Hematopoietic multipotent progenitor cell treated with erythropoietin and hydrocortisone succinate and interleukin-3 and kit ligand, for 17 days (in vitro differentiated cells): ENCODE results near the gene AACS.
A peak's percentile ranks its signal among the peaks of the same experiment; 100 is the strongest.
"Not testable (repeated sequence)": the region's sequence is repeated elsewhere in the genome, so short reads cannot be mapped to it uniquely, and the experiment has no call there.

Experiments
- DNase-seq: peaks from one replicate; pipeline ENCODE4 v3.0.0-alpha.2; 2015; ENCODE audit warnings: low spot score

AACS gene

DNA sequence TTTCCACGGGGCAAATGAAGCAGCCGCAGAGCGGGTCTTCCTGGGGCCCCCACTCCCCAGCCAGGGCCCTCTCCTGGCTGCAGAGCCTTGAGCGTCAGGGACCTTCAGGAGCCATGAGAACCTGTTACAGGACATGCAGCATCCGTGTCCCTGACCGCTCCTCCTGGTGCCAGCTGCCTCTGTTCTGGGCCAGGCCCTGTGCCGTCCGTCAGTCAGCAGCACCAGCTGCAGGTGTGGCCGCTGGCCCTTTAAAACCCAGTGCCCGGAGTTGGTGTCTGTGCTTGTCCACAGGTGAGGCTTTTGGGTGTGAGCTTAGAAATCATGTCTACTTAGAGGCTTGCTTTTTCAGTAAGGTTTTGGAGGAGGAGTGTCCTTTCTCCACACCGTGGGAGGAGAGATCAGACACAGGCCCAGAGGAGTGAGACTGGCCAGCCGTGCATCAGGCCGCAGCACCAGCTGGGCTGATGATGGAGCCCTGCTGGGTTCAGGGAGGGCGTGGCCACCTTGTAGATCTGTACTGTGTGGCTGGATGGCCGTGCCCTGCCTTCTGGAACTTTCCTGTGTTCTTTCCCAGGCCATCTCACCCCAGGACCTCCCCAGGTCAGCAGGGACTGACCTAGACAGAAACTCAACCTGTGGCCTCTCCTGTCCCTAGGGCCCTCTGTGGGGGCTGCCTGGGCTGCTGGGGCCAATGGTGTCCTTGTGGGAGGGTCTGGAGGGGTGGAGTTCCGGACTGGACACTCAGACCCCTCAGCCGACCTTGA is 27.1 kb downstream of the AACS start:
- no peak for DNase-seq

DNA sequence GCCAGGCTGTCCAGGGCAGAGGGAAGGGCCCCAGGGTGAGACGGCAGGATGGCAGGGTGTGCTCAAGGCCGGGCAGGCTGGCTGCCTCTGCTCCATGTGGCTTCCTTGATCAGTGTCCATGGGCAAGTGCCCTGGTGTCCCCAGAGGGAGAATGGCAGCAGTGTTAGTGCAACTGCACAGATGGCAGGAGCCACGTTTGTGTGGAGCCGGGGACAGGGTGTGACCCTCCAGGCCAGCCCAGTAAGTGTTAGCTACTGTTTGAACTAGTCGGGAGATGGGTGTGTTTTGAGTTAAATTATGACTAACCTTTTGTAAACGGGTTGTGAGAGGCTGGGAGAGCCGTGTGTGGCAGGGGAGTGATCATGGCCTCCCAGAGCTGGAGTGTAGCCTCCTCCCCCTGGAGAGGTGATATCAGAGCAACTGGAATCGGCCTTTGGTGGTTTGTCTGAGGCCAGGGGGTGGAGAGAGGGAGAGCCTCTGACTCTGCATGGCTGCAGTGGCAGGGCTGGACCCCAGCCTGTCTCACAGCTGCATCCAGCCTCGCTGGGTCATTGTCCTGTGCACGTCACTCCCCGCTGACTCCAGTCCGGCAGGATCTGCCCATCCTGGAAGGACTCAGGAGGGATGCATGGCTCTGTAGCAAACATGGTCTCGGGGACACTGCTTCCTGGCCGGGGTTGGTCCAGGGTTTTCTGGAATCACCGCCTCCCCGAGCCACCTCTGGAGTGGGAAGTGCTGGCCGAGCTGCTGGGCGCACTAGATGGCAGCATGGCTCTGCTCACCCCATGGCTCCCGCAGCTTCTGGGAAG is 27.8 kb downstream of the AACS start:
- no peak for DNase-seq

DNA sequence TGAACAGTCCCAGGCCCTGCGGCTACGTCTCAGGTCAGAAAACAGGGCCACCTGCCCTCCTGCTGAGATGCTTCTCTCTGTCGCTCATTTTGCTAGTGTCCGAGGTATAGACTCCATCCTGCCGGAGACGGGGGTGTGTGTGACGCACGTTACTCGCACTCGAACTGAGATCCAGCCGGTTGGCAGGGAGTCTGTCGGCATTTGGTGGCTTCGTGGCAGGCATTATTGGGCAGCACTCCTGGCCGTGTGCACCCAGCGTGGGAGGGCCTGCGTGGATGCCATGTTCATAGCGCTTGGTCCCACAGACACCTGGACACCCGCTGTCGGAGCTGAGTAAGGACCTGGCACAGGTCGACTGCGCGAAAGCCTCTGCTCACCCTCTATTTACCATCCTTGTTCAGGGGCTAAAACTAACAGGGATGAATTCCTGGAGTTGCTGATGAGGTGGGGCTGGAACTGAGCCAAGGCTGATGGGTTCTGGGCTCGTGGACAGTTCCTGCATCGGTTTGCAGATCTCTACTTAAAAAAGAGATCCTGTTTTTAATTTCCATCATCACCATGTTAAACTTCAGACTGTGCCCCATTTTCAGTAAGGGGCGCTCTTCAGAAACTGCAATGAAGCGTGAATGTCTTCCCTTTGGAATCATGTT is 28.6 kb downstream of the AACS start:
- no peak for DNase-seq

DNA sequence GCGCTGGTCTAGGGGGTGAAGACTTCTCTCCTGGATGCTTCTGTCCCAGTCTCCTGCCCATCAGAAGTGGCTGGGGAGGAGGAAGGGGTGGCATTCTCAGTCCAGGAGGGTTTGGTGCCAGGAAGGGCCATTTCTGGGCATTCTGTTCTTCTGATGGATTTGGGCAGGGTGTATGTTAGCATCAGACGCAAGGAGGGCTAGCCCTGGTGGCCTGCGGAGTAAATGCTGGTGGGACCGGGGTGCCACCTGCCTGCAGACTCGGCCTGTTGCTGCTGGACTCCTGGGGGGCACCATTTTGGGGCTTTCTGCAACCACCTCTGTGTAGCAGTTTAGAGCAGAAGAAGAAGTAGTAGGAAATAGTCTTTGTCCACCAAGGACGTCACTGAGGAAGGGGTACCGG is 31.7 kb downstream of the AACS start:
- DNase-seq, result no peak

DNA sequence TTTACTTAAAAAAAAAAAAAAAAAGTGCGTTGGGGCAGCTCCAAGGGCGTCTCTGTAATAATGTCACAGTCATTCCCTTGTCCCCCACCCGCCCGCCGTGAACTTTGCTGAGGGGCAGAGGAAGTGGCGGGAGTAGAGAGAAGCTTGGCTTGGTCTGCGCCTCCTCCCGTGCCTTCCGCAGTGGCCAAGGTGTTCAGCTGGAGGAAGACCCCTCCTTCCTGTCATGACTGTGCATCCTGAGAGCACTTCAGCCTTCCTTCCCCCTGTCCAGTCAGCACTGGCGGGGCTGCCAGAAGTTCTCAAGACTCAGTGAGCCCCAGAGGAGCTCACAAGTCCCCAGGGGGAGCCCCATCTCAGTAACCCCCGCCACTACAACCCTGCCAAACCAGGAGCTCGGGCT is 32.2 kb downstream of the AACS start:
- DNase-seq, result no peak

DNA sequence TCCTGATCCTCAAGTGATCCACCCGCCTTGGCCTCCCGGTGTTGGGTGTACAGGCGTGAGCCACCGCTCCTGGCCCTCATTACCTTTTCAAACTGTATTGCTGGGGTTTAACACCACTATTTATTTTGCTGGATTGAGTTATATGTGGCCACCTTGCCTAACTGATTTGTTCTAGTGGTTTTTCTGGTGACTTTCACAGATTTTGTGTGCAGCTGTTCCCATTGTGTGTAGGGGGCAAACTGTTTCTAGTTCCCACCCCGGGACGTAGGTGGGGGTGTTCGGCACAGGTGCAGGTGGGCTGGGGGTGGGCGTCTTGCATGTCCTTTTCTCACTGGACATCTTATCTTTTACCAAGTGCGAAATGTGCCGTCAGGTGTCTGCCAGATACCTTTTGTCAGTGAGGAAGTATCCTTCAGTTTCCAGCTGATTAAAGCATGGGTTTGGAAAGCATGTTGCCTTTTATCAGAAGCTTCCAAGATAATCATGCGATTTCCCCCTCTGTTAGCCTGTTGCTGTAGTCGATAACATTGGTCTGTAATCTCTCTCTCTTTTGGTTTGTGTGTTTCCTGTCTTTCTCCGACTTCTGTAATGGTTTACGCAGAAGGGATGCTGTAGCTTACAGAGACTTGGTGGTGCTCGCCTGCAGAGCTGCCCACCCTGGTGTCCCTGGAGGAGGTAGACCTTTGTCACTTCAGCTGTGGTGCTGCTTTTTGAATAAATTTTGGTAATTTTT is 33.6 kb downstream of the AACS start:
- DNase-seq, result no peak

DNA sequence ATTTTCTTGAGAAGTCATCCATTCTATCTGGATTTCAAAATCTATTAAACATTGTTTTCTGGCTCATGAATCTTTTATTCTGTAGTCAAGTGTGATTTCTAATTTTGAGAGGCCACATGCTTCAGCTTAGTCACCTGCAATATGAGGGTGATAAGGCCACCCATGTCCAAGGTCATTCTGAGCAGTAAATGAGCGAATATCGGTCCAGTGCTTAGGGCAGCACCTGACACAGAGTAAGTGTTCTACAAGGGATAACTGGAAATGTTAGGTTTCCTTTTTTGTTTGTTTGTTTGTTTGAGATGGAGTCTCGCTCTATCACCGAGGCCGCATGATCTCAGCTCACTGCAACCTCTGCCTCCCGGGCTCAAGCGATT is 34.2 kb downstream of the AACS start:
- DNase-seq, result no peak

DNA sequence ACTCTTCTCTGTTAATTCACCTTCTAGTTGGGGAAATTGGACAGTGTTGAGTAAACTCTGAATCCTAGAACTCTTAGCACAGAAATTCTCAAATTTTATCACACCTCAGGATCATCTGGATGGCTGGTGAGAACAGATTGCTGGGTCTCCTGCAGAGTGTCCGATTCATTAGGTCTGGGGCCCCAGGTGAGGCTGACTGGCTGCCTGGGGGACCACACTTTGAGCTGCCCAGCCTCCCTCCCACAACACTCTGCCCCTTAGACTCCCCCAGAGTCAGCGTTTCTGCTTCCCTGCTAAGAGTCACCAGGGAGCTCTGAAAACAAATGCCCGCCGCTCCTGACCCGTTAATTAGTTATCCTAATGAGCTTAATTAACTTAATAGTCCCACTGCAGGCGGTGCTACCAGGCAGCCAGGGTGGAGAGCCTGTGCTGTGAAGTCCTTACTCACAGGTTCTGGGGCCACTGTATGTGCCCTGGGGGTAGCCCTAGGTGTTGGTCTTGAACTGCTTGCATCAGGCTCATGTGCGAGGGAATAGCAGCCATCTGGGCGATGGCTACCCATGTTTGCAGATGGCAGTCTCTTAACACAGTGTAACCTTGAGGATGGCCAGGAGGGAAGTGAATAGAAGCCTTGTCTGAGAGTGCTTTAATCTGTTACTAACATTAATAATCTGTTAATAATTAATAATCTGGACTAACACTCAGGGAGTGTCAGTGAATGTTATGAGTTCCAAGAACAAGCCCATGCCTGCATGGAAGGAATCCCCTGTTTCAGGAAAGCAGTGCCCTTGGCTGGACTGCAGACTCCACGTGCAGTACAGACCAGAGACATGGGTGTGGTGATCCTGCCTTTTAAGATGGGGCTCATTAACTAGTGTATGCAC is 35.6 kb downstream of the AACS start:
- no peak for DNase-seq

DNA sequence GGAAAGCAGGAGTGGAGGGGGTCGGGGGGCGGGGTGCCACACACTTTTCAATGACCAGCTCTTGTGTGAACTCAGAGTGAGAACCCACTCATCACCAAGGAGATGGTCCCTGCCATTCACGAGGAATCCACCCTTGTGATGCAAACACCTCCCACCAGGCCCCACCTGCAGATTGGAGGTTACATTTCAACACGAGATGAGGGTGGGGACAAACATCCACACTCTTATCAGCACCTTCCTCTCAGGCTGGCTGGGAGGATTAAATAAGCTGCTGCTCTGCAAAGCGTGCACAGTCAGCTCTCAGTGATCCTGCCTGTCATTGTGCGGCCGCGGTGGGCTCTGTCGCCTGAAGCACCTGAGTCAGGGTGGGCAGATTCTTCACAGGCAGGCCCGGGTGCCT is 39.7 kb downstream of the AACS start:
- DNase-seq, result peak; percentile 17

DNA sequence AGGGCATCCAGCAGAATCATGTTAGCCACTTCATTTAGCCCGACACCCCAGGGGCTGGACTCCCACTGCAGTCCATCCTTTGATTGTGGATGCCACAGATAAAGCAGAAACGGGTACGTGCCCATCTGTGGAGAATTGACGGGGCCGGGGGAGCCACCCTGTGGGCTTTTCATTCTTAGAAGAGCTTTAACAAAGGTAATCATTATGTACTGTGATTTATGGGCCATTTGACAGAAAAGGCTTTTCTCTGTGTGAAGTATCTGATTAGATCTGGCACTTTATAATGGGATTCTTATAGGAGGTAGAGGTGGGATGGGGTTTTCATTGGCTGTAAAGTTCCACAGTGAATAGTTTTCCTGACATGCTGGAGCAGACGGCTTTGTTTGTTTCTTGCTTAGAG is 40.4 kb downstream of the AACS start:
- DNase-seq, result no peak

DNA sequence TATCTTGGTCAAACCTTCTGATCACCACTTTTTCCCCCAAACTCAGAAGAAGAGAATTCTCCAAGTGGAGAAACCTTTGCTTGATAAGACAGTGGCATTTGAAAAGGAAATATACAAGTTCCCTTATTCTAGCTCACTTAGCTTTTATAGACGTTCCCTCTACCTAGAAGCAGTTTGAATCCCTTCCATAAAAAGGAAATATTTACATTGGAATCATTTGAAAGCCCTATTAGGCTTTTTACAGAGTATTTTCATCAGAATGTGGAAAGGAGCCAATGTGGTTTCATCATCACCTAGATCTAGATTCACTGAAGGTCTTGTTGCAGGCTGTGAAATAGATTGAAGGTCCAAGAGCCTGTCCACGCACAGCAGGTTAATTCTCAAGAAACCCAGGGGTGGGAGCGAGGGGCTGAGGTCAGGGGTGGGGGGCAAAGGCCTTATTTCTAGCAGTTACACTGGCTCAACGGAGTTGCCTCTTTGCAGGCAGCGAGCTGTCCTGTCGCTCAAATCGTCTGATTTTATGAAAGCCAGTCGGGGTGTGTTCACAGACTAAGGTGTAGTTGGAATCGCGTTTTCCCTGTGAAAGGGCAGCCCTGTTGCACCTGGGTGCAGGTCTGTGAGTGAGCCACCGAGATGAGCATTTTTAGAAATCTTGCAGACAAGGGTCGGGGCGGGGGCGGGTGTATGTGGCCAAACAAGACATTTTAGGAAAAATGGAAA is 45.6 kb downstream of the AACS start:
- DNase-seq, result no peak

DNA sequence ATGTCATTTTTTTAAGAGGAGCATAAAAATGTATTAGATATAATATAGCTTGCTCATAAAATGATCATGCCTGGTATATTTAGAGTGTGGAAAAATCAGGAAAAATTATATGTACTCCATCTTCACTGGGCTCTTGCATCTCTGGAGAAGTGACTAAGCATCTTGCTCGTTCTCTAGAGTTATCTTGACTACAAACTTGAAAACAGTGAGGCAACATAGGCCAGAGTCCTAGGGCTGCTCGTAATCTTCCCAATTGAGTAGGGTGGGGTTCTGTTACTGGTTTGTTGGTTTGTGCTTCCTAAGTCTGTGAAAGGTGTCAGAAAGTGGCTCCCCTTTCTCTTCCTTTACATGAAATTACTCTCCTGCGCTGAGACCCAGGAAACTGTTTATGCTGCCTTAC is 46.2 kb downstream of the AACS start:
- peak; percentile 16 for DNase-seq

DNA sequence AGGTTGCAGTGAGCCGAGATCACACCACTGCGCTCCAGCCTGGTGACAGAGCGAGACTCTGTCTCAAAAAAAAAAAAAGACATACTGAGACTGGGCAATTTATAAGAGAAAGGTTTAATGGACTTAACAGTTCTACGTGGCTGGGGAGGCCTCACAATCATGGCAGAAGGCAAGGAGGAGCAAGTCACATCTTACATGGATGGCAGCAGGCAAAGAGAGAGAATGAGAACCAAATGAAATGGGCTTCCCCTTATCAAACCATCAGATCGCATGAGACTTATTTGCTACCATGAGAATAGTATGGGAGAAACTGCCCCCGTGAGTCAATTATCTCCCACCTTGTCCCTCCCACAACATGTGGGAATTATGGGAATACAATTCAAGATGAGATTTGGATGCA is 47.4 kb downstream of the AACS start:
- DNase-seq, result not testable (repeated sequence)

DNA sequence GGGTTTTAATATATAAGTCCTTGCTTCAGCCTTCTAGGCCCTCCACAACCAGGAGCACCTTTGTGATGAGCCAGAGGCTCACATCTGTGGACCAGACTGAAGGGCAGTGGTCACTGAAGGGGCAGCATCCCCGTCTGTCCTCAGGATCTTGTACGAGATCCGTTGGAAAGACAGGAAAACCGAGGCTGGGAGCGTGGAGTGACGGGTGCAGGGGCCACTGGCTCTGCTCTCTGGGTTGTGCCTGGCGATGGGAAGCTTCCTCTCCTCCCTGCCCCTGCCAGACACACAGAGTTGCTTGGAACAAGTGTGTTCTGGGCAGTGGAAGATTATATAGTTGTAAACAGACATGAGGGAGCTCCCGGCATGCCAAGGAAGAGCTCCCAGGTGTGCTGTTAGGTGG is 48.0 kb downstream of the AACS start:
- no peak for DNase-seq

DNA sequence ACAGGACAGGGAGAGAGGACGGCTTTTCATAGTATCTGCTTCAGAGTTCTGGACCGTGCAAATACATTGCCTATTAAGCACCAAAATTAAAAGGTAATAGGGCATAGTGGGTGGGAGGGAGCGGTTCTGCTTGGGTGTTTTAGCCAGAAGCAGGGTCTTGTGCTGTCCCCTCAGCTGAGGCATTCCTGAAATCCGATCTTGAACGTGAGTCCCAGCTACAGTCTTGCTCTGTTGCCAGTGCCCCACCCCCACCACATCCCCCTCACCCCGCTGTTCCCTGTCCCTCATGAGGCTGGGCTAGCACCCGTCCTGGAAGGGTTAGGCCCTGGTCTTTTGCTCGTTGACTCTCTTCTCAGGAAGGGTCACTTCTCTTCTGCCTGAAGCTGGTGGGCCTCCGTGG is 48.6 kb downstream of the AACS start:
- DNase-seq, result no peak

DNA sequence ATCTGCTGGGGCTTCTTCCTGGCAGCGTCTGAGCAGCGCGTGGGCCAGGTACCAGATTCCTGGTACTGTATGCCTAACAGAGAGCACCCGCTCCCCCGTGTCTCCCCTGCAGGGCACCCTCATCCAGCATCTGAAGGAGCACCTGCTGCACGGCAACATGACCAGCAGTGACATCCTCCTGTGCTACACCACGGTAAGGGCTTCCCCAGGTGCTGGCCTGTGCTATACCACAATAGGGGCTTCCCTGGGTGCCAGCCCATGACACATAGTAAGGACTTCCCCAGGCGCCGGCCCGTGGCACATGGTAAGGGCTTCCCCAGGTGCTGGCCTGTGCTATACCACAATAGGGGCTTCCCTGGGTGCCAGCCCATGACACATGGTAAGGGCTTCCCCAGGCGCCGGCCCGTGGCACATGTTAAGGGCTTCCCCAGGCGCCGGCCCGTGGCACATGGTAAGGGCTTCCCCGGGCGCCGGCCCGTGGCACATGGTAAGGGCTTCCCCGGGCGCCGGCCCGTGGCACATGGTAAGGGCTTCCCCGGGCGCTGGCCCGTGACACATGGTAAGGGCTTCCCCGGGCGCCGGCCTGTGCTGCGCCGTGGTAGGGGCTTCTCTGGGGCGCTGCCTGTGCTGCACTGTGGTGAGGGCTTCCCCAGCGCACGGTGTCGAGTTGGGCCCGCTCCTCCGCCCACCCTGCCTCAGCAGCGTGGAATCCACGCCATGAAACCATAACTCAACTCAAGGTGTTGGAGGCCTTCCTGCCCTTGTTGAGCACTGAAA is 49.3 kb downstream of the AACS start:
- no peak for DNase-seq

DNA sequence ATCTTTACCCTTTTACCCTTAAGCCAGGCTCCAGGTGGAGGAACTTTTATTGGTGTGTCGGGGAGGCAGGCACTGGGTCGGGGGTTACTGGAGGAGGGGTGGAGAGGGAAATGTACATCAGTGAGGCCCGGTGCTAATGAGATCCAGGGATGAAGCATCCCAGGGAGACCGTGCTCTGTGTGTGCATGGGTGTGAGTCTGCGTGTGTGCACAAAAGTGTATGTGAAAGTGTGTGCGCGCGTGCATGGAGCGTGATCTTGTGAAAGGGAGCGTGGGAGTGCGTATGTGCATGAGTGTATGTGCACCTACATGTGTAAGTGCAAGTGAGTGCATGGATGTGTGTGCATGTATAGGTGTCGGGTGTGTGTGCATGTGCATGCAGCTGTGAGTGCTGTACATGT is 55.3 kb downstream of the AACS start:
- DNase-seq, result no peak

DNA sequence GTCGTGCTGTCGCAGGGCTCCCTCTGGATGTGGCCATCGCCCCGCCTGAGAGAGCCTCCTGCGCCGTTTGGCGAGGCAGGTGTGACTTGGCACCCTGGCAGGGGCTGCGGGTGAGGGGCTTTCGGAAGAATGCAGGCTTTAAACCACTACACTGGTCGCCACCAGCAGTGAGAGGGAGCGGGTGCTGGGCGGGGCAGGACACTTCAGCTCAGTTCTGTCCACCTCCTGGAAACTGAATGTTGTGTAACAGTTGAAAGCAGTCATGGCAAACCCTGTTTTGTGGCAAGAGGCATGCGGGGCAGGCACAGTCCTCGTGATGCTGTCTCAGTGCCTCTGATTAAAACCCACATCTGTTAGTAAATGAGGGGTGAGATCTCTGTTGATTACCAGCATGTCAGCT is 55.9 kb downstream of the AACS start:
- no peak for DNase-seq

DNA sequence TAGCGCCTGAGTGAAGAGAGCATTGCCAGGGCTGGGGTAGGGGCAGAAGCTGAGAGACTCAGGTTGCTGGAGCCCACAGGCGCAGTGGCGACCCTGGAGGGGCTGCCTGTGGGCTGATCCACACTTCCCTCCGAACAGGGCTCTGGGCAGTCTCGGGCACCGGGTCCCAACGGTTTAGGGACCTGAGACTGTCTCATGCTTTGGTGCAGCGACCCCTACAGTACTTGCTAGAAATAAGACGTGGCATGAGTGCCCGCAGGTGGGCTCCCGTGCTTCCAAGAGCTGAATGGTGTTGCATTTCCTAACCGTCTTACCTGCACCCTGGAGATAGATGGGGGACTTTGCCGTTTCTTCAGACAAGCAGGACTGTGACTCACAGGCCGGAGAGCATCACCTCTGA is 57.4 kb downstream of the AACS start:
- no peak for DNase-seq
